GM21515 (cell line): ENCODE results near the gene KCNJ16.

Source experiments
- ATAC-seq: cut with Tn5 transposase; IDR thresholded peaks from one replicate; pipeline ENCODE4 v1.9.1; 2021; ENCODE audit not compliant: unreplicated experiment

Gene KCNJ16

DNA sequence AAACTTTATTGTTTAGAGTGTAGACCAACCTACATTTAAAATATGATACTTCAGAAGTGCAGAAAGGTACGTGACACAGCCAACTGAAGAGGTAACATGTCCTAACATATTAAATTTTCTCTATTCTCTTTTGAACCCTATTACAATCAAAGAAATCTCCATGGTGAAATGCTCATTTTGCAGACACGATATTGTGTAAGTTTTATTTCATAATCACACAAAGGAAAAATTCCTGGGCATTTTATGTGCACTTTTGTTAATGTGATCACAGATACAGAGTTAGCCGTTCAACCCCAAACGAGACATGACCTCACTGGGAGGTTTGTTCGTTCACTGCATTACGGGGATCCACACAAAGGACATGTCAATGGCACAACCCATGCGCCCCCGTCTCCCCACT, 21.8 kb downstream of the KCNJ16 start:
- no peak for ATAC-seq

DNA sequence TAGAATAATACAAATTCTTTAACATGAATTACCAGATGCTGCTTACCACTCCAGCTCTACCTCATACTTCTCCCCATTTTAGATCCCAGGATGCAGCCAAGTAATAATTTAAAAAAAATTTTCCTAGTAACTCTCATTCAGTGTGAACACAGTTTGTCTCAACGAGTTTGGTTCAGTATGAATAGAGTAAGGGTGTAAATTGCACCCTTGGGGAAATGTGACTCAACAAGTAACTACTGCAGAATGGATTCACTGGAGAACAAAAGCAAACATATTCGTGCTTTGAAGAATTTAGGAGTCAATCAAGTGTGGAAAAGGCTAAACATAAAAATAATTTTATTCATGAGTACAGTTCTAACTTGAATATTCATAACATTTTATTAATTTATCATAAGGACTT, 23.0 kb downstream of the KCNJ16 start:
- ATAC-seq: no peak

- ATAC-seq: no peak
Measured at GRCh38 chr17:70099294-70099693, 24.3 kb downstream of the KCNJ16 start.

DNA sequence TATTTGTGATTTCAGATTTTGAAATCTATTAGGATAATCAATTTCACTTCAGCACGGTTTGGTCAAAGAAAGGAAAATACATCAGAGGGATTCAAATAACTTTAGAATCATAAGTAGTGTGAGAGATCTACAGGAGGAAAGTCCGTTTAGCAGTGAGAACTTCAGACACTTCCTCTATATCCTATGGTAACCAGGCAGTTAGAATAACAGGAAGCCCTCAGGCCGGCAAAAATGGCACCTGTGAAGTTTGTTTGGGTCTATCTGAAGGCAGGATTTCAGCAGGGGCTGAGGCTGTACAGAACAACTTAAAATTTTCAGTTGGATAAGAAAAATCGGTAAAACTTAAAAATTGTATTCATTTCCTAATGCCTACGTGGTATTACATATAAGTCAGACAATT, 24.9 kb downstream of the KCNJ16 start:
- no peak for ATAC-seq

GRCh38 chr17:70100983-70101382, 26.0 kb downstream of the KCNJ16 start:
- no peak for ATAC-seq

DNA sequence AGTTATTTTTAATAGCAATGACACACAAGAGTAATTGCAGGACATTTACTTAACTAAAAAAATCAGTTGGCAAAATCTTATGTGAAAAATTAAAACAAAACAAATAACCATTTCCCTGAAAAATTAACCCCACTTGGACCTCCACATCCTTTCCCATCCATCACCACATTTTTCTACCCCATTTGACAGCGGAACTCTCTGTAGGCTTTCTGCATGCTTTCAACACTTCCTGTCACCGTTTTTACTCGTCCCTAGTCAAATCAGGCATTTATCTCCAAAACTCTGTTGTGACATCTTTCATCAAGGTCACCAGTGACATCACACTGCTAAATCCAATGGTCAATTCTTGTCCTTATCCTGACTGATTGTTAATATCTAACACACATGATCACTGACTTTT, 27.5 kb downstream of the KCNJ16 start:
- no peak for ATAC-seq

DNA sequence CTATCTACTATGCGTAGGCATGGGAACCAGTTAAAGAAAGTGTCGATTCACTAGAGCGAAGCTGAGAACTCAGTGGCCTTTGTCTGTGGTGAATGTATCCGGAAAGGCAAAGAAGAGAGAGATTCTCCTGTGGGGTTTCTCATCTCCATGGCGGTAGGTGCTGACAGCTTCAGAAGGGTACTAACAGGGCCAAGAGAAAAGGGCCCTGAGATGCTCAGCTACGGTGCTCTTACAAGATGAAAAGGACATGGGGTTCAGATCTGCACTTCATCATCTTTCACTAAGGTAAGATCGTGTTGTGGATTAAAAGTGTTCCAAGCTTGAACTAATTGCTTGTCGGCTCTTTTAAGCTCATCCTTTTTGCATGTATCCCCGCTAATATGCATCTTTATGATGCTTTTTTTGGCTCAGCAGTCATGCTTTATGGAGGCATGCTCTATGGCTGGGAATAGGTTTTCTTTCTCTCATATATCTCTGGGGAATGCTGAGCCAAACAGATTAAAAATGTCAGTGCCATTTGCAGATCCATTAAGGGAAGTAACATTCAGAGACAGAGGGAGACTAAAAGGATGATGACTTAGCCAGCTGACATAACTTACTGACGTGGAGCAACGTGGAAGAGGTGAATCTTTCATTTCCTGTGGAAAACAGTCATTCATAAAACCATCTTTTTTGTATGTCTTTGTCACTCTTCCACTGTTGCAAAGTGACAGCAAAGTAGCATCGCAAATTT, 29.9 kb downstream of the KCNJ16 start:
- no peak for ATAC-seq

- no peak for ATAC-seq
Measured at GRCh38 chr17:70105641-70106040, 30.6 kb downstream of the KCNJ16 start.

DNA sequence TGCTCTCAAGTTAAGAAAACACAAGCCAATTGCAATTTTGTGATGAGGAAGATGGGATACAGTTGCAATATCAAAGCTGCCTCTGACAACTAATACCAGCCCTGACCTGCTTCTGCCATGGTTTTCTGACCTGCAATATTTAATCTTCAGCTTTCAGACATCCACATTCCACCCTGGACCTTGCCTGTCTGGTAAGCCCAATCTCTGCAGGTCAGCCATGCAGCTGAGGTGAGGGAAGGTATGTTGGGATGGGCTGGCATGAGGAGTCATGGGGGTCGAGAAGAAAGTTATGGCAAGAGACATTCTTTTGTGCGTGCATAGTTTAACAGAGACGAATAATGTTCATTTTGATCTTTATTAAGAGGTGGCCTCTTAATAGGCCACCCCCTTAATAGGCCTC, 31.5 kb downstream of the KCNJ16 start:
- no peak for ATAC-seq

DNA sequence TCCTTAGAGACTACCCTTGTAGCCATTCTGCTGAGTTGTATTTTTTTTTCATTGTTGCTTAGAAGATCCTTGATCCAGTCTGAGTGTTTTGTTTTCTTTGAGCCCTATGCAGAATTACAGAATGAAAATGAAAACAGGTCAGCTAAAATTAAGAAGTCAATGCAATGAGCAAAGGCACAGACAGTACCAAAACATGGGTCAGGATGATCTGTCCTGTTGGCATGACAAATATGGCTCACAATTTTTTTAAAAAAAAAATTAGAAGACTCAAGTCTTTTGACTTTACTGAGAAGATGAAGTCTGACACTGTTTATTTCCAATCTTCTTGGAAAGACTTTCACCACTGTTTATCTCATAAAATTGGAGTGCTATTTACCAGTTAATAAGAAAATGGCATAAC, 32.4 kb downstream of the KCNJ16 start:
- no peak for ATAC-seq

- ATAC-seq: no peak
Measured at GRCh38 chr17:70107904-70108565, 33.0 kb downstream of the KCNJ16 start.

DNA sequence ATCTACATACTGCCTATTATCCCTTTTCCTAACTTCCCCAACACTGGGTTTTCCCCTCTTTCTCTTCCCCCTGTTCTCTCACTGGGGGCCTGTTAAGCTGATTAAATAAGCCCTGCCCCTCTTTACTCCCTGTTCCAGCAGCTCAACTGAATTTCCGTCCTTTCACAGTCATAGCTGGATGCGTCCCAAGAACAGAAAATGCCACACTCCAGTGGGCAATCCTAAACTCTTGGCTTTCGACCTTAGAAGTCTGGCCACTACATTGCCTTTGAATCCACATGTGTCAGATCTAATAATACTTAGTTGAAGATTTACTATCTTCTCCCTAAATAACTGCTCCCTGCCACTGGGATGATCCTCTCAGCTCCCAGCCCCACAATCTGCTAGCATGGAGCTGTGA, 34.5 kb downstream of the KCNJ16 start:
- ATAC-seq: no peak

DNA sequence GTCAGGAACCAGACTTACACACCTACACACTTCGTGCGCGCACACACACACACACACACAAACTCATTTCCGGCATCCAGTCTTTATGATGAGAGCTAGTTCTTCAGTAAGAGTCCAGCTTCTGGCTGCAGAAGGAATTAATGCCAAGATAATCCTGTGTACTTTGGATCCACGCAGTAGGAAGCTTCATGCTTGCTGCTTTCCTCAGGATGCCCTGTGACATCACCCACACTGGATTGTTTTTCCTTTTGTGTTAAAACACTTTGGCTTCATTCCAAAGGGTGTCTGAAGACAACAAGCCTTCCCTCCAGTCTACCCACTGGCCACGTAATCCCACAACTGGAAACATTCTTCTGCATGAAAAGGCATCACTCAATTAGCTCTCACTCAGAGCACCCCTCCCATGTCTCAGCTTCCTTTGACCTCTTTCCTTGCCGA, 35.4 kb downstream of the KCNJ16 start:
- no peak for ATAC-seq

DNA sequence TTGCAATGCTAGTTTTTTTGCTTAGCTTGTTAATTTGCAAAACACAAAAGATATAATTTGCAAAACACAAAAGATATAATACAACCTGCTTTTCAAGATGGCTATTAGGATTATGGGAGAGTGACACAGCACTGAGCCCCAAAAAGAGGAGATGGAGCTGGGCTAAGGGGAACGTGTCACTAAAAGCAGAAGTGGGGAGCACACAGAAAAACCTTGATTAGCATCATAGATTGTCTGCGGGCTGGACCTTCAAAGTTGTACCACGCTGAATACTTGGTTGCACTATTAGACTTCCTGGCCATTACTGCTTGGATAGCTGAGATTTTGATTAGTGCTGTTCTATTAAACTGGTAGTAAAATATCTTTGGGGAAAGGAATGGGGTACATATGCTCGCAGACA, 36.2 kb downstream of the KCNJ16 start:
- no peak for ATAC-seq

DNA sequence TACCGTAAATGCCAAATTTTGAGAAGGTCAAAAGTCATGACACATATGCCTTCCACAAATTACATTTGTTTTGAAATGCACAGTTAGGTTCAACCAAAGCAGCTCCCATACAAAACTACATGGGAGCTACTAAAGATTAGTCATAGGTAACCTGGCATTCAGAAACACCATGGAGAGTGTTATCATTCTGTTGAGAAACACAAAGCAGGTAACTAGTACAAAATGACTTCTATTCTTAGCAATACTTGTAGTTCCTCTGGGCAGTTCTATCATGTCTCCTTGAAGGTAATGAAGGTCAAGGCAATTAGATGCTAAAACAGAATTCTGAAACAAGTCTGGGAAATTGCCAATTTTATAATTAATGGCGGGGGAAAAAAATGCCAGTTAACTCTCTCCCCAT, 39.4 kb downstream of the KCNJ16 start:
- ATAC-seq: no peak

- ATAC-seq: no peak
Measured at GRCh38 chr17:70115126-70115525, 40.1 kb downstream of the KCNJ16 start.

DNA sequence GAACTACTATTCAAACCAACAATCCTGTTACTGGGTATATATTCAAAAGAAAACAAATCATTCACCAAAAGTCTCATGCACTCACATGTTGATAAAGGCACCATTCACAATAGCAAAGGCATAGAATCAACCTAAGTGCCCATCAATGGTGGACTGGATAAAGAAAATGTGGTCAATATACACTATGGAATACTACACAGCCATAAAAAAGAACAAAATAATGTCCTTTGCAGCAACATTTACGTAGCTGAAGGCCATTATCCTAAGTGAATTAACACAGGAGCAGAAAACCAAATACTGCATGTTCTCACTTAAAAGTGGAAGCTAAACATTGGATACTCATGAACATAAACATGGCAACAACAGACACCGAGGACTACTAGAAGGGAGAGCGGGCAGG, 41.9 kb downstream of the KCNJ16 start:
- ATAC-seq: no peak

GRCh38 chr17:70119545-70119944, 44.5 kb downstream of the KCNJ16 start:
- no peak for ATAC-seq

DNA sequence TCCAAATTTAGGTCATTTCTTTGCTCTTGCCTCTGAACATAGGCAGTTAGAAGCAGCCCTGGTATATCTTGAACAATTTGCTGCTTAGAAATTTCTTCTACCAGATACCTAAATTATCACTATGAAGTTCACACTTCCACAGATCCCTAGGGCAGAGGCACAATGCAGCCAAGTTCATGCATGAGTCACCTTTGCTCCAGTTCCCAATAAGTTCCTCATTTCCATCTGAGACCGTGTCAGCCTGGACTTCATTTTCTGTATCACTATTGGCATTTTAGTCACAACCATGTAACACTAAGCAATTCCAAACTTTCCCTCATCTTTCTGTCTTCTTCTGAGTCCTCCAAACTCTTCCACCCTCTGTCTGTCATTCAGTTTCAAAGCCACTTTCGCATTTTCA, 45.0 kb downstream of the KCNJ16 start:
- ATAC-seq: no peak

GRCh38 chr17:70120425-70120824, 45.4 kb downstream of the KCNJ16 start:
- no peak for ATAC-seq

DNA sequence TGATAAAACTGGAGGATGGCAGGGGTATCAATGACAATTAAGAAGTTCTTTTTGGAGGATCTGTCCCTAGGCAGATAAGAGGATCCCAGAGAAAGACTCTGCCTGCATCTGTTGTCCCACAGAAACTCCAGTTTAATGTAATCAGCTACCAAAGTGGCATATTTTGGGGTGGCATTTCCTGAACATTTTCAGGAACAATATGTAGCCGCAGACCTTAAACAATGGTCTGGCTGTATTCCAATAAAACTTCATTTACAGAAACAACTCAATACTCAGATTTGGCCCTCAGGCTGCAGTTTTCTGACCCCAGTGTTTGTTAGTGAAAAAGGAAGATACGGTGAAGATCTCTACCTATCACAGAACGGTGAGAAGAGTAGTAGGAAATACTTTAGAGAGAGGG, 46.1 kb downstream of the KCNJ16 start:
- ATAC-seq: no peak

GRCh38 chr17:70123193-70123592, 48.2 kb downstream of the KCNJ16 start:
- ATAC-seq: no peak

- no peak for ATAC-seq
Measured at GRCh38 chr17:70124723-70125122, 49.7 kb downstream of the KCNJ16 start.
